K562 (cell line): ENCODE results near the gene IRS2. TPM values are rescaled to one million over a fixed set of nuclear protein-coding genes. Genes with fewer than 3 reads are reported as not detected.

ENCODE experiments used
- ATAC-seq: fragments of 200-7000 bp; cut with Tn5 transposase; 3 replicates; pipeline ENCODE4 v1.9.1; 2020; ENCODE audit warnings: moderate library complexity
- BruUV-seq: library from RNA; stranded (reverse); fragments of 400-500 nt; replicated peaks from 2 replicates; lab custom pipeline; 2021; lab: Mats Ljungman, UMichigan
- CTCF ChIA-PET: fragments of 300-600 bp; formaldehyde crosslinking; extraction: SDS; loops from one replicate; lab custom pipeline; 2021; ENCODE audit warnings: low intra/inter-chr PET ratio; lab: Yijun Ruan, JAX
- POLR2A ChIA-PET: fragments of 300-600, 350-650 bp; sonication (Branson Sonifier 250); formaldehyde crosslinking; extraction: SDS; loops from one replicate; lab custom pipeline; 2021; ENCODE audit warnings: antibody characterized with exemption, inconsistent platforms; lab: Yijun Ruan, JAX
- DNase-seq, 4 experiments: peaks; one replicate each; pipeline versions ENCODE4 v3.0.0 to v3.0.0-alpha.2; 2011 to 2018; ENCODE audit warnings: low spot score in 3 of 4, mixed read lengths in 3 of 4; ENCODE audit errors: extremely low read depth in 1 of 4
- FAIRE-seq: peaks from 2 replicates; lab custom pipeline; 2011; peaks lifted over from hg19 to GRCh38; lab: Jason Lieb, UNC
- H2AFZ ChIP-seq: 2 replicates; pipeline ENCODE4 v1.6.0; 2011; ENCODE audit warnings: low read depth, low read length, control low read depth, inconsistent platforms
- H3K27ac ChIP-seq: fragments of 200-600 bp; 3 replicates; pipeline ENCODE4 v1.8.0; 2011; ENCODE audit warnings: low read depth, mild to moderate bottlenecking, control low read depth, inconsistent platforms, low read length, moderate library complexity, mixed read lengths; ENCODE audit errors: extremely low read depth
- H3K27me3 ChIP-seq, 2 experiments: fragments of 300-600 bp in 1 of 2; 2 replicates in 1 of 2; 3 replicates in 1 of 2; pipeline versions ENCODE4 v1.6.0 to v1.8.0; 2011; ENCODE audit warnings: inconsistent platforms in 2 of 2, low read length in 2 of 2, mild to moderate bottlenecking in 1 of 2, mixed read lengths in 1 of 2, moderate library complexity in 1 of 2; ENCODE audit not compliant: control insufficient read depth in 2 of 2, insufficient read depth in 2 of 2
- H3K36me3 ChIP-seq: fragments of 300-600 bp; 3 replicates; pipeline ENCODE4 v1.8.0; 2011; ENCODE audit warnings: mild to moderate bottlenecking, low read length, inconsistent platforms; ENCODE audit not compliant: control insufficient read depth, insufficient read depth
- H3K4me1 ChIP-seq, 2 experiments: fragments of 200-600 bp in 1 of 2; replicated peaks in 1 of 2; 2 replicates in 1 of 2; 3 replicates in 1 of 2; pipeline versions ENCODE4 v1.5.1 to v1.8.0; 2011; ENCODE audit warnings: inconsistent platforms in 2 of 2, low read length in 2 of 2, mild to moderate bottlenecking in 1 of 2, mixed read lengths in 1 of 2, moderate library complexity in 1 of 2; ENCODE audit not compliant: control insufficient read depth in 2 of 2, insufficient read depth in 2 of 2
- H3K4me2 ChIP-seq: 2 replicates; pipeline ENCODE4 v1.6.1; 2011; ENCODE audit warnings: low read length, control low read depth, inconsistent platforms, mixed read lengths; ENCODE audit not compliant: insufficient read depth
- H3K4me3 ChIP-seq: fragments of 200-600 bp; sonication (generic), shearing (Covaris generic); 2 replicates; pipeline ENCODE4 v1.5.1; 2016; ENCODE audit warnings: control low read depth, inconsistent platforms
- H3K79me2 ChIP-seq: fragments of 200-600 bp; 3 replicates; pipeline ENCODE4 v1.8.0; 2011; ENCODE audit warnings: low read length, inconsistent platforms; ENCODE audit not compliant: control insufficient read depth, insufficient read depth
- H3K9ac ChIP-seq, 2 experiments: 2 replicates each; pipeline versions ENCODE4 v1.6.0 to v1.6.1; 2011; ENCODE audit warnings: low read depth in 2 of 2, low read length in 2 of 2, control low read depth in 1 of 2, inconsistent platforms in 1 of 2, mild to moderate bottlenecking in 1 of 2, mixed read lengths in 1 of 2; ENCODE audit not compliant: insufficient read depth in 1 of 2
- H3K9me1 ChIP-seq: one replicate; pipeline ENCODE4 v1.6.0; 2011; ENCODE audit warnings: inconsistent platforms, mild to moderate bottlenecking, low read length, moderate library complexity; ENCODE audit not compliant: control insufficient read depth, insufficient read depth
- H3K9me3 ChIP-seq: replicated peaks from 2 replicates; pipeline ENCODE4 v1.5.1; 2011; ENCODE audit warnings: low read depth, low read length, inconsistent platforms; ENCODE audit not compliant: control insufficient read depth, insufficient read depth
- H4K20me1 ChIP-seq: replicated peaks from 2 replicates; pipeline ENCODE4 v1.6.1; 2011; ENCODE audit warnings: low read length, inconsistent platforms, mixed read lengths; ENCODE audit not compliant: control insufficient read depth, insufficient read depth
- ETV1 ChIP-seq: fragments of 450-650 bp; conservative IDR thresholded peaks from 2 replicates; pipeline ENCODE4 v1.6.1; 2016; ENCODE audit warnings: missing genetic modification characterization, control low read depth, low read depth, missing compliant biosample characterization
- WHSC1 ChIP-seq: IDR thresholded peaks from one replicate; pipeline ENCODE4 v1.6.1; 2012; ENCODE audit warnings: low read length, control low read depth, inconsistent platforms
- ZNF274 ChIP-seq: IDR thresholded peaks from 2 replicates; pipeline ENCODE4 v1.6.1; 2011; ENCODE audit warnings: low read depth, mild to moderate bottlenecking, low read length, moderate library complexity, borderline replicate concordance
- WGBS: fragments of 100-300 bp; shearing (Covaris generic); methylation state at CpG from one replicate; pipeline ENCODE4 v1.1.6; 2016; ENCODE audit warnings: low coverage, mixed read lengths; ENCODE audit not compliant: insufficient coverage; ENCODE audit errors: missing lambda C conversion rate; 5-methylcytosine and 5-hydroxymethylcytosine counted together
- in situ Hi-C: fragments of 300-500 bp; cut with MboI; formaldehyde crosslinking; loops from 4 replicates; pipeline ENCODE4 v1.15.0; 2018; ENCODE audit warnings: inconsistent platforms, mixed read lengths
- intact Hi-C: fragments of 100-400 bp; cut with micrococcal nuclease; formaldehyde crosslinking; loops from 2 replicates; pipeline ENCODE4 v1.14.2; 2022
- polyA plus RNA-seq, 8 experiments: library from polyadenylated mRNA; depleted of rRNA in 4 of 8; stranded (reverse) in 5 of 8; unstranded in 3 of 8; fragments of >200 nt; fragmentation: Nextera tagmentation in 2 of 8; fragmentation: Illumina TruSeq in 1 of 8; extraction: Ambion mirVana in 2 of 8; extraction: Trizol in 1 of 8; gene quantifications; 2 replicates each; pipeline versions ENCODE4 v1.2.1 to v1.2.3, GENCODE V29; 2011 to 2014; ENCODE audit warnings: inconsistent platforms in 1 of 8, missing spikeins in 1 of 8
- total RNA-seq, 7 experiments: library from RNA; depleted of rRNA in 6 of 7; stranded (reverse); fragments of >200 nt in 6 of 7; fragmentation: Illumina TruSeq in 2 of 7; extraction: Trizol in 2 of 7; gene quantifications; 2 replicates each; pipeline versions ENCODE4 v1.2.1 to v1.2.3, GENCODE V29; 2011 to 2021; ENCODE audit warnings: low replicate concordance in 1 of 7
- TF ChIP-seq, protein P1 (sequence below): sonication (generic); formaldehyde crosslinking; IDR thresholded peaks from 2 replicates; pipeline ENCODE4 v1.8.1; 2022; ENCODE audit warnings: missing genetic modification reagents

The IRS2 gene
- total and polyA plus RNA-seq, 9 of the 15 experiments (the other 6 are each of a cell fraction or from before 2014, with no cell fraction given), result 0.36 to 4.6 (median 0.63) TPM

DNA sequence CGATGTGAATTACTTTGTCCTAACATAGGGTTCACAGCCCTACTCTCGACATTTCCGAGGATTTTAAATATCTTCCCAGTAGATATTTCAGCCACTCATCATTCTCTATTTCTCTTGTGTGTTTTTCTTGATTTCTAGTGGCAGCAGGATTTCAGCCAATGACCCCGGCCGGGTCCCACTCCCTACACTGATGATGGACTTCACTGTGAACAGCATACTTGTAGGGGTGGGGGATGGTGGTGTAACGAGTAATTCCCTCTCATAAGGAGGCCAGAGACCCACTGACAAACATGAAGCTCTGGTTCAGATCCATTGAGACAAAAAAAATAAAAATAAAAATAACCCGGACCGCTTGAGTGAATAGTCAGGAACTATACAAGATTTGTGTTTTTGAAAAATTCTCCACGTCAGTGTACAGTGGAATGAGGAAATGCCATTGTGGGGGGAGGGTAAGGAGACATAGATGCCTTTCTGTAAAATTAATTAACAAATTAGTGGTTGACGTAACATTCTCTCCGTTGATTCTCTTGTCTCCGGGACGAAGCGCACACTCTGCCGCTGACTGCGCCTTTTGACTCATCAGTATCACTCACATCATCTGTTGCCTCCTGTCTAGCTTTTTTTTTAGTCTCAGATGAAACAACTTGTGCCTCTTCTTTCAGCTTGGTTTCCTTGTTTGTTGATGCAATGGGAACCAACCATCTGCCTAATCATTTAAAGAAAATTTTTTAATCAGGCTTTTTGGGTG, 48.8 kb upstream of the IRS2 start:
- no peaks in the 10 kb centered on the region for H3K79me2 ChIP-seq
- TF ChIP-seq ETV1 (tag), result no peak
- TF ChIP-seq, protein P1, sequence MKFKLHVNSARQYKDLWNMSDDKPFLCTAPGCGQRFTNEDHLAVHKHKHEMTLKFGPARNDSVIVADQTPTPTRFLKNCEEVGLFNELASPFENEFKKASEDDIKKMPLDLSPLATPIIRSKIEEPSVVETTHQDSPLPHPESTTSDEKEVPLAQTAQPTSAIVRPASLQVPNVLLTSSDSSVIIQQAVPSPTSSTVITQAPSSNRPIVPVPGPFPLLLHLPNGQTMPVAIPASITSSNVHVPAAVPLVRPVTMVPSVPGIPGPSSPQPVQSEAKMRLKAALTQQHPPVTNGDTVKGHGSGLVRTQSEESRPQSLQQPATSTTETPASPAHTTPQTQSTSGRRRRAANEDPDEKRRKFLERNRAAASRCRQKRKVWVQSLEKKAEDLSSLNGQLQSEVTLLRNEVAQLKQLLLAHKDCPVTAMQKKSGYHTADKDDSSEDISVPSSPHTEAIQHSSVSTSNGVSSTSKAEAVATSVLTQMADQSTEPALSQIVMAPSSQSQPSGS (CRISPR knock-in tag), result no peak
- TF ChIP-seq WHSC1, result no peak
- TF ChIP-seq ZNF274, result no peak
- H3K36me3 ChIP-seq, result no peaks in the 10 kb centered on the region
- H3K4me2 ChIP-seq, result no peak overlapping the region
- BruUV-seq, result no TSS peak
- under 1% methylated on average over 16 of the region's 16 CpGs for WGBS
- no peak overlapping the region for H2AFZ ChIP-seq
- no peaks in the 10 kb centered on the region for H3K9me3 ChIP-seq
- ChIA-PET CTCF (no interaction called here), POLR2A (no interaction called here)
- H3K27ac ChIP-seq, result no peak overlapping the region
- in situ Hi-C loops, result no loop called here
- intact Hi-C loops, result no loop called here
- H3K27me3 ChIP-seq, result peaks cover 0 to 21% of the 10 kb centered on the region in 2 experiments; a peak in 2 of 5 replicates
- ATAC-seq, result no peak
- FAIRE-seq, result no peak
- no peaks in the 10 kb centered on the region for H3K4me1 ChIP-seq
- H4K20me1 ChIP-seq, result no peaks in the 10 kb centered on the region
- DNase-seq, result no peak
- H3K4me3 ChIP-seq, result no peak overlapping the region
- no peak overlapping the region for H3K9ac ChIP-seq
- H3K9me1 ChIP-seq, result no peaks in the 10 kb centered on the region
